Loucy (cell line): ENCODE results near the gene CACNA2D4.

Source experiments
- H2AFZ ChIP-seq: fragments of 200-600 bp; sonication (generic); 2 replicates; pipeline ENCODE4 v1.6.0; 2016; ENCODE audit warnings: antibody characterized with exemption, mild to moderate bottlenecking, low read length, moderate library complexity
- H3F3A ChIP-seq: fragments of 200-600 bp; 2 replicates; pipeline ENCODE4 v1.6.0; 2016; ENCODE audit warnings: antibody characterized with exemption, low read depth, mild to moderate bottlenecking
- H3K27me3 ChIP-seq: fragments of 200-600 bp; sonication (generic); 2 replicates; pipeline ENCODE4 v1.6.1; 2014; ENCODE audit warnings: low read length, mild to moderate bottlenecking; ENCODE audit not compliant: insufficient read depth, poor library complexity, severe bottlenecking
- H3K36me3 ChIP-seq: fragments of 200-600 bp; sonication (generic); 2 replicates; pipeline ENCODE4 v1.6.1; 2016; ENCODE audit warnings: low read length; ENCODE audit not compliant: insufficient read depth
- H3K4me1 ChIP-seq: fragments of 200-600 bp; sonication (generic); 2 replicates; pipeline ENCODE4 v1.5.1; 2014; ENCODE audit warnings: low read length, mild to moderate bottlenecking; ENCODE audit not compliant: insufficient read depth, poor library complexity, severe bottlenecking
- H3K4me2 ChIP-seq: fragments of 200-600 bp; sonication (generic); 2 replicates; pipeline ENCODE4 v1.6.0; 2014; ENCODE audit warnings: antibody characterized with exemption, low read length, low read depth, mild to moderate bottlenecking; ENCODE audit not compliant: poor library complexity, severe bottlenecking
- H3K4me3 ChIP-seq: fragments of 200-600 bp; sonication (generic); 2 replicates; pipeline ENCODE4 v1.5.1; 2014; ENCODE audit warnings: low read length, mild to moderate bottlenecking, mixed read lengths; ENCODE audit not compliant: poor library complexity, severe bottlenecking
- H3K79me2 ChIP-seq: fragments of 200-600 bp; sonication (generic); 2 replicates; pipeline ENCODE4 v1.6.1; 2014; ENCODE audit warnings: low read length; ENCODE audit not compliant: insufficient read depth
- H3K9ac ChIP-seq: fragments of 200-600 bp; sonication (generic); 2 replicates; pipeline ENCODE4 v1.6.0; 2014; ENCODE audit warnings: mild to moderate bottlenecking, low read depth, low read length, moderate library complexity; ENCODE audit not compliant: poor library complexity, severe bottlenecking
- H3K9me2 ChIP-seq: fragments of 200-600 bp; sonication (generic); replicated peaks from 2 replicates; pipeline ENCODE4 v1.6.1; 2016; ENCODE audit warnings: low read depth, low read length, mixed read lengths
- H3K9me3 ChIP-seq: fragments of 200-600 bp; sonication (generic); 2 replicates; pipeline ENCODE4 v1.6.1; 2014; ENCODE audit warnings: mild to moderate bottlenecking, antibody characterized with exemption, low read length, low read depth; ENCODE audit not compliant: insufficient read depth
- H4K20me1 ChIP-seq: fragments of 200-600 bp; sonication (generic); 2 replicates; pipeline ENCODE4 v1.6.0; 2014; ENCODE audit warnings: antibody characterized with exemption, low read length, mild to moderate bottlenecking; ENCODE audit not compliant: insufficient read depth, poor library complexity, severe bottlenecking
- CTCF ChIP-seq: fragments of 200-600 bp; sonication (generic); conservative IDR thresholded peaks from 2 replicates; pipeline ENCODE4 v1.5.1; 2014; ENCODE audit warnings: mild to moderate bottlenecking, antibody characterized with exemption, low read length
- EZH2phosphoT487 ChIP-seq: fragments of 200-600 bp; IDR thresholded peaks from 2 replicates; pipeline ENCODE4 v1.6.1; 2018; ENCODE audit warnings: antibody characterized with exemption, mild to moderate bottlenecking, moderate library complexity, borderline replicate concordance

CACNA2D4 gene

GRCh38 chr12:1763153-1763552, 155.3 kb downstream of the CACNA2D4 start:
- H3K36me3 ChIP-seq = peaks cover 32% of the 10 kb centered on the region; the same call in 1 of the 2 replicates
- no peaks in the 10 kb centered on the region for H3K9me2 ChIP-seq
- TF ChIP-seq EZH2phosphoT487 (no peak), CTCF (no peak)
- H3K27me3 ChIP-seq = no peaks in the 10 kb centered on the region
- no peaks in the 10 kb centered on the region for H3K9me3 ChIP-seq
- no peaks in the 10 kb centered on the region for H3K4me1 ChIP-seq
- no peak overlapping the region for H2AFZ ChIP-seq
- H3K4me2 ChIP-seq = no peak overlapping the region
- peaks cover 62% of the 10 kb centered on the region for H3K79me2 ChIP-seq
- H3K9ac ChIP-seq = no peak overlapping the region
- H3F3A ChIP-seq = no peaks in the 10 kb centered on the region
- H4K20me1 ChIP-seq = peaks cover 25% of the 10 kb centered on the region
- H3K4me3 ChIP-seq = no peak overlapping the region

GRCh38 chr12:1761857-1762256, 156.6 kb downstream of the CACNA2D4 start:
- no peak overlapping the region for H2AFZ ChIP-seq
- H3K4me3 ChIP-seq = no peak overlapping the region
- H3K79me2 ChIP-seq = peaks cover 59% of the 10 kb centered on the region
- H3K9me3 ChIP-seq = no peaks in the 10 kb centered on the region
- H3K36me3 ChIP-seq = peaks cover 45% of the 10 kb centered on the region; the same call in 1 of the 2 replicates
- H3K4me2 ChIP-seq = no peak overlapping the region
- H3F3A ChIP-seq = no peaks in the 10 kb centered on the region
- H3K9ac ChIP-seq = no peak overlapping the region
- no peaks in the 10 kb centered on the region for H3K4me1 ChIP-seq
- TF ChIP-seq EZH2phosphoT487 = no peak
- no peak for TF ChIP-seq CTCF
- H3K9me2 ChIP-seq = no peaks in the 10 kb centered on the region
- H4K20me1 ChIP-seq = peaks cover 25% of the 10 kb centered on the region
- H3K27me3 ChIP-seq = no peaks in the 10 kb centered on the region

GRCh38 chr12:1760566-1761382, 157.7 kb downstream of the CACNA2D4 start:
- Histone ChIP-seq H3K79me2 (peaks cover 49% of the 10 kb centered on the region), H3K36me3 (peaks cover 51% of the 10 kb centered on the region; the same call in 1 of the 2 replicates), H3K27me3 (no peaks in the 10 kb centered on the region), H3K9me2 (no peaks in the 10 kb centered on the region), H3K4me2 (no peak overlapping the region), H3F3A (no peaks in the 10 kb centered on the region), H3K9me3 (no peaks in the 10 kb centered on the region), H3K4me1 (no peaks in the 10 kb centered on the region), H2AFZ (no peak overlapping the region), H4K20me1 (peaks cover 18% of the 10 kb centered on the region), H3K4me3 (no peak overlapping the region), H3K9ac (no peak overlapping the region)
- TF ChIP-seq EZH2phosphoT487 (no peak), CTCF (no peak)
